HG02885 (cell line): ENCODE results near the gene TIGIT.

Source experiments
- ATAC-seq: cut with Tn5 transposase; IDR thresholded peaks from one replicate; pipeline ENCODE4 v1.9.1; 2021; ENCODE audit warnings: mild to moderate bottlenecking; ENCODE audit not compliant: unreplicated experiment, poor library complexity

The TIGIT gene

DNA sequence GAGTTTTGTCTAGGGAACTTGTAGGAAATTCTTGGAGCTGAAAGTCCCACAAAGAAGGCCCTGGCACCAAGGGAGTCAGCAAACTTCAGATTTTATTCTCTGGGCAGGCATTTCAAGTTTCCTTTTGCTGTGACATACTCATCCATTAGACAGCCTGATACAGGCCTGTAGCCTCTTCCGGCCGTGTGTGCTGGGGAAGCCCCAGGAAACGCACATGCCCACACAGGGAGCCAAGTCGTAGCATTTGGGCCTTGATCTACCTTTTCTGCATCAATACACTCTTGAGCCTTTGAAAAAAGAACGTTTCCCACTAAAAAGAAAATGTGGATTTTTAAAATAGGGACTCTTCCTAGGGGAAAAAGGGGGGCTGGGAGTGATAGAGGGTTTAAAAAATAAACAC is 15.0 kb downstream of the TIGIT start:
- ATAC-seq: peak; percentile 85

DNA sequence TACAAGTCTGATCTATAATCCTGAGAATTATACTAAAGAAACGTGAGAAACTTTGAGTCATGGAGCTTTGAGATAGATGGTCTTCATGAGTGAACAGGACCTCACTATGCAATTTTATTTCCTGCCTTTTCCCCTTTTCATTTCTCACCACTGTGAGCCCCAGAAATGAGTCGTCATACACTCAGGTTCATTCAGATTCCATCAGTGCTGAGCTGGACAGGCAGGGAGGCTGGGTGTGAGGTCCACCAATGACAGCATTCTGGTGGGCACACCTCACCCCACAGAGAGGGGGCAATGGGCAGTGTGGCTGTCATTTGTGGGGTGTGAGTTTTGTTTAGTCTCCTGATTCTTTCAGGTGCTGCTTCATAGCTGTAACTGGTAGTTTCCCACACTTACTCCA is 16.9 kb downstream of the TIGIT start:
- ATAC-seq: no peak

DNA sequence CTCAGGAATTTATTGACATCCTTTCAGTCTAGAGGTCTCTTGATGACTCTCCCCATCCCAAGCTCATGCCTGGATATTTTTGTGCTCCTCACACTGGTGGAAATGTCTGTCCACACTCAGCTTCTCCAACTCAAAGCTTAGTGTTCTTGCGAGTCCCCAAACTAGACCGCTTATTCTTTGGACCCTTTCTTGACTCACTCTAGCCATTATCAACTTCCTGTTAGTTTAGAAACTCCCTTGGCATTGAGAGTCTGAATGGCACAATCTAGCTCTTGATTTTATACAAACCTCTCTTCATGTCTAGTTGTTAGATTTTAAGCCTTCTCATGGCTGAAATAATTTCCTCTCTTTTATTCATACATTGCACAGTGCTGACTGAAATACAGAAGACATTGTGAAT is 19.6 kb downstream of the TIGIT start:
- ATAC-seq: no peak

DNA sequence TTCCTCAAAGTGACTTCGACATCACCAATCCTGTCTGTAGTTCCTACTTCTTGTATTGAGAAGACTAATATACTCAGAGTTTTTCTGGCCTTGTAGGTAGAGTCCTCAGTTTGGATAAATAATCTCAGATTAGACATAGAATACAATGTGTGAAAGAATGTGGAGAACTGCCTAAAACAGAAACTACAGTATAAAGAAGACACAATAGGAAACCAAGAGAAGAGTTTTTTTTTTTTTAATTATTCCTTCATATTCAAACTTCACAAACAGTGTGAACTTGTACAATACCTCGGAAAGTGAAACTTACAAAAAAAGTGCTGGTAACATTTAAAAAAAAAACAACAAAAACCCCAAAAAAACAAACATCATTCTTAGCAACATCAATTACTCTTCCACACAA is 20.5 kb downstream of the TIGIT start:
- no peak for ATAC-seq

DNA sequence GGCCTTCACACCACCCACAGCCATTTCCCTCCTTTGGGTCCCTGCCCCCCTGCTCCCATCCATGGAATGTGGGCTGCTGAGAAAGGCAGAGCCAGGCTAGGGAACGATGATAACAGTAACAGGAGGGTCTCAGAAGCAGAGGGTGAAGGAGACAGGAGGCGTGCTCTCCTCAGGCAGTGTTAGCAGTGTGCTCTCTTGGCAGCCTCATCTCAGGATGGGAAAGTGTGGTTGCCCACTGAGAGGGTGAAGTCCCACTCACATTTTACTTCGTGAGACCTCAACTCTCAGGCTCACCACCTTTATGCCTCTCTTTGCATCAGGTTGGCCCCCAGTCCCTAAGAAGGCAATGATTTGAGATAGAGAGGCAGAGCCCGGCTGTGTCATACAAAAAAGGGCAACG is 24.5 kb downstream of the TIGIT start:
- ATAC-seq: no peak

DNA sequence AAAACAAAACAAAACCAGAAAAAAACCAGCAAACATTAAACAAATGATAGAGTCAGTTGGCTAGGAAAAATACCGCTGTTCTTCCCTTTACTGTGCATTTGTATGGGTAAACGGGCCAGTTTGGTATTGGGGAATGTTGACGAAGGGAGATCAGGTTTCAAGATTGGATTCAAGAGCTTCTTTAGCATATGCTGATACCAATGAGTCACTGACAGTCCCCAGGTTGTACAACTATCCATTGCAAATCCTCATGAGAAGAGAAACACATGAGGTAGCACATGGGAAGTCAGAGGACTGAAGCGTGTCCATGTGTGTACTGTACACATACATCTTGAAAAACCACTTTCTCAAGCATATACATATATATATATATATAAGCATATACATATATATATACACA is 25.6 kb downstream of the TIGIT start:
- no peak for ATAC-seq

DNA sequence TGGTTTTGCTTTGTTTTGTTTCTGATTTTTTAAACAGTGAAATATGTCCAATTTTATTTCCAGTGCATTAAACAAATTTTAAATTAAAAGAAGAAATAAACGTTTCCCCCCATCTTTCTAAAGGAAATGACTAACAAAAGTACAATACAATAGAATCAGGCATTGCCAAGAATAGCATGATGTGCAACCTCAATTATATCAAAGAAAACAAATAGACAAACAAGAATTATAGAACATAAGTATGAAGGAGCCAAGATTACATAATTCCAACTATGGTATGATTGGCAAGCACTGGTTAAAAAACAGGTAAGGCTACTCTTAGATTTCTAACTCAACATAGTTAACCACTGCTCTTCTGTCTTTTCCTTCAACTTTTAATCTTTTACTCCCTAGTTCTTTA is 26.4 kb downstream of the TIGIT start:
- ATAC-seq: no peak

DNA sequence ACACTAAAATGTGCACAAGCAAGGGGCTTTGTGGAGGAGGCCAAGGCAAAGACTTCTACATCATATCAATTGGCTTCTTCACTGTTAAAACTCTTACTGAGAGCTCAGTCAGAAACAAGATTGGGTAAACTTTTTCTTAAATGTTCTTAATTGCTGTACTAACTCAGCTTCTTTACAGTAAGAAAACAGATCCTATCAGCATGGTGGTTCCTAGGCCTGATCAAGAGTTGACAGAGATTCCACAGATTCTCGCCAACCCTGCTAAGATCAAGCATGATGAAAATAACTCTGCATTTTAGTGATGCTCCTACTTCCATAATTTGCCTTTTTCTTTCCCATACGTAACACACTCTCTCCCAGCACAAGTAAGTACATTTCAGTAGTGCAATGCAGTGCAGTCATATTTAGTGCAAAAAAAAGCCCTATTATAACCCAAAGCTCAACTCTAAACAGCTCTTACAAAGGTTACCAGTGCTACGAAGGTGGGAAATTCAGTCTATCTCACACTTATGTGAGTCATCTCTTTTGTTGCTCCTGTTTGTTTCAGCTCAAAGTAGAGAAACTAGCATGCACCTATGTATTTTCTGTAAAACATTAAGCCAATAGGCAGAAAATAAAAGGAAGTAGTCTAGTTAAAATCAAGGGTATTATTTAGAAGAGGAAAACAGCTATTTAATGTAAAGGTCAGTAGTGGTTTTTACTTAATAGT is 29.9 kb downstream of the TIGIT start:
- ATAC-seq: no peak

DNA sequence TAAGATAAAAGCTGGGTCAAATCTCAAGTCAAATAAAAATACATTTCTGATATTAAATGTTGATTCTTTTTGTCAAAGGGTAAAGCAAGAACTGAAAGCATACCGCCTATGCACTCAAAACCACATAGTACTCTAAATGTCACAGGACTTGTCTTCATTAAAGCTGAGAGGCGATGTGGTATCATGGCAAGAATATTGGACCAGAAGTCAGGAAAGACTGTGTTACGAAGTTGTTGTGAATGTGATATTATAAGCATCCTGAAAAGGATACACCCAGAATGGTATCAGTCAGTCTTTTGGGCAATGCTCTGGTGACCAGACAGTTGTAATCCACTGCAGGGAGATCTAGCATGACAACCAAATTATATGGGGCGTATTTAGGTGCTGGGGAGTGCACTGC is 33.8 kb downstream of the TIGIT start:
- ATAC-seq: peak; percentile 50

DNA sequence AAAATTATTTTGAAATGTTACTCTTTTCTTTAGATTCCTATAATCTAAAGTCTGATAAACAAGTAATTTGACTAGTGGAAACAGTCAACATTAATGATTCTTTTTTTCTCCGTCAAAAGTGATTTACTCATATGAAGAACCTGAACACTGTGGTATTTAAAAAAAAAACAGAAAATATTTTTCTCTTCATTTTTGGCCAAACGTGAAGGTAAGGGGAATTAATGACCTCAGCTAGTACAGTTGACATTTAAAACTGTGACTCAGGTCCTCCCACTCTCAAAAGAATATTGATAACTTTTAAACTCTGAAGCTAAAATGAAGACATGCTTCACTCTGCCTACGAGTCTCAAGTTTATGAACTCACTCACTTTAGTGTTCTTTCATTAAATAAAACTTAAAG is 34.5 kb downstream of the TIGIT start:
- no peak for ATAC-seq

DNA sequence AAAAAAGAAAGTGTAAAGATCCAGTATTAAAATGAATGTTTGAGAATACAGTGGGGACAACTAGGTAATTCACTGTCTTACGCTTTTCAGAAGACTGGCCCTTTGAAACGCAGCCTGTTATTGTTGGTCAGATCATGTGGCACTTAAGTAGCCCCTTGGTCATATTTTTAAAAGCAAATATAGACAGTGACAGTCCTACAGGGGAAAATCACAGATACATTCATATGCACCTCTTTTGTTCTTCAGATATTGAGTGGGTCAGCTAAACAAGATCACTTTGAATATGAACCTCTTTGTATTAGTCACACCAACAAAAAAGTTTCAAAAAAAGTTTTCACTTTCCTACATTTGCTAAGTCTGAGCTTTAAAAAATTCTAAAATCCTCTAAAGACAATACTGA is 36.0 kb downstream of the TIGIT start:
- peak; percentile 46 for ATAC-seq

DNA sequence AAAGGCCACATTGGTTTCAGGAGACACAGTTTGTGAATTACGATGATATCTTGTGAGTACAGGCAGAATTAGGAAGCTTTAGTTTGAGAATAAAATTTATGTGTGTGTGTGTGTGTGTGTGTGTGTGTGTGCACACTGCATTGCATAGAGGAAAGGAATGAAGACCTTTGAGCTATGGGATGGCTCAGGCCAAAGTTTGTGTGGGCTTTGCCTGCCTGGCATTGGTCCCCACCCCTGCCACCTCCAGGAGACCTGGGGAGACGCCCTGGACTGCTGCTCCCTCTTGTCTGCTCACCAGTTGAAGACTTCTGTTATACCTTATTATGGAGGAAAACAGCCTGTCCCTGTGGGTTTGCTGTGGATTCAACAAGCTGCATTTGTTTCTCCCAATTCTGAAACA is 37.2 kb downstream of the TIGIT start:
- no peak for ATAC-seq

DNA sequence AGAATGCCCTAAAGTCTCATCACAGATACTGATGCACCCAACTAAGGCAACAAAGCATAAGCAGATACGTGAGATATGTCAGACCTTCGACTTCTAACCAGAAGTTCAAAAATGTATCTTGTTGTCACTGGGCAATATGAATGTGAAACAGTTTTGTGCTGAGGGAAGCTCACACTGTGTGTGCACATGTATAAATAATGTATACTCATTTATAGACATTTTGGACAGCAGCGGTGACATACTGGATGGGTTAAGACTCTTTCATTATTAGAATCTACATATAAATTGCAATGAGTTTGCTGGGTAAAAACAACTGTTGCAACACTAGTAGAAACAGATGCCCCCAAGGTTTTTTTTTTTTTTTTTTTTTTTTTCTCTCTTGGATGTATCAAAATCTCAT is 37.9 kb downstream of the TIGIT start:
- no peak for ATAC-seq

DNA sequence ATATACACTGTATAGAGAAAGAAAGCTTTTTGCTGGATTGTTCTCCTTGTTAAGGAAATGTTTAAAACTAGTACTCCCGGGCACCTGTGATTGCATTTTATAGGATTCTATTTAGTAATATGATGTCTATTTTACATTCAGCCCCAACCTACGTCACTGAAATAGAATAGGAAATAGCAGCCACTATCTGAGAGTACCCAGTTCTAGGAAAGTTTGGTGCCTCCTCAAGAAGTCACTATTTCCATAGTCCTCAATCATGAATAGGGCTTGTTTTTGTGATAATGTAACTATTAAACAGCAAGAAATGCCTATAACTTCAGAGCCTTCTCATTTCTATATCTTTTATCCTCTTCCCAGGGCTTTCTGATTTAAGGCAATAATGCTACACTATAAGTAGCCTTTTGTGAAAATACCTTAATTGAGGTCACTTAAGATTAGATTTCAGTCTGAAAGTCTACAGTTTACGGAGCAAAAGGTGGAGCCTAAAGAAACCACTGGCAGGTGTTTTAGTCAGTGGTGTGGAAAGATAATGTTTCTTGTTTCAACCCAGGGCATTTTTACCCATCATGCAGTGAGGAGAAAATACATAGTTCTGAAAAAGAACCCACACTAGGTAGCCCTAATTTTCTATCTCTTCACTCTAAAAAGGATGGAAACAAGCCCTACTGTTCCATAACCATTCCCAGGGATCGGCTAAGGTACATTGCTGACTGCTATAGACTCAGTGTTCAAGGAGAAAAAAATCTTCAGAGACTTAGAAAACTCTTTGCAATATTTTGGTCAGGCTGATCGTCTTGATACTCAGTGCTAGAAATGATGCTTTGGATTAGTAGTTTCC is 38.7 kb downstream of the TIGIT start:
- peak; percentile 70 for ATAC-seq

DNA sequence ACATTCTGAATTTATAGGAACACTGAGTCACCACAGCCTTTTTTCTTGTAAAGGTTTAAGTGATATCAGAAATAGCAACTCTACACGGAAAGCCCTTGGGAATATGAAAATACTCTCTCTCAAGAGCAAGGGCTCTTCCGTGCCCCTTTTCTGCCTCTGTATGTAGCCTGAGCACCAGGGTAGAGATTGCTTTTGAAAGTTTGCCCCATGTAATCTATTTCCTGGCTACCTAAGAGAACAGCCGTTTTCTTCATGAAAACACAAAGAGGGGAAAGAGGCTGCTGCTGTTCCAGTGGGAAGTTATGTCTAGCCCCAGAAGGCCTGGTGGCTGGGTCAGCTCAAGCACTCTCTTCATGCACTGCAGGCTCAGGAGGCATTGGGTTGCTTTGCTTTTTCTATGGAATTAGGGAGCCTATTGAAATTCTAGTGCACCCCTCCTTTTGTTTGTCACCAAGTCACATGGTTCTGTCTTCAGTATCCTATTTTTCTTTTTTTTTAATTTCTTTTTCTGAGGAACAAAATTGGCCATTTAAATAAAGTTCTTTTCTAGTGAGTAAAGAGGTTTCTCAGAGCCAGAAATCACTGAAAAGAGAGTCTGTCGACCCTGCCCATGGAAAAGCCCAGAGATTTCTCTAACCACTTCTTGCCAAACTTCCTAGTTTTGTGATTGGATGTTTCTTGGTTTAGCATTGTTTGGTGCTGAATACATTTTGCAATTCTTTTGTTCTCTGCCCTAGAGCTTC is 39.5 kb downstream of the TIGIT start:
- peak; percentile 13 for ATAC-seq

DNA sequence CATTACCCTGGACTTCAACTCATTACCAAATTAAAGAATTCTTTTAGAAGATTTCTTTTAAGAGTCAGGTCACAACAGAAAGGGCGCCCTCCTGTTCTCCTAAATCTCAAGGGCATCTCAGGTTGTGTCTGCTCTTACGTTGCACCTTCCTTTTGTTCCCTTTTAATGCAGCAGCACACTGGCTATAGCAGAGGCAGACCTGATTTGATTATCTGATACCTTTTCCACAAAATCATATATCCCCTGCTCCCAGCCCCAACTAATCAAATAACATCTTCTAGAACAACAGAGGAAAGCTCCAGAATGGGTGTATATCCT is 40.1 kb downstream of the TIGIT start:
- no peak for ATAC-seq

DNA sequence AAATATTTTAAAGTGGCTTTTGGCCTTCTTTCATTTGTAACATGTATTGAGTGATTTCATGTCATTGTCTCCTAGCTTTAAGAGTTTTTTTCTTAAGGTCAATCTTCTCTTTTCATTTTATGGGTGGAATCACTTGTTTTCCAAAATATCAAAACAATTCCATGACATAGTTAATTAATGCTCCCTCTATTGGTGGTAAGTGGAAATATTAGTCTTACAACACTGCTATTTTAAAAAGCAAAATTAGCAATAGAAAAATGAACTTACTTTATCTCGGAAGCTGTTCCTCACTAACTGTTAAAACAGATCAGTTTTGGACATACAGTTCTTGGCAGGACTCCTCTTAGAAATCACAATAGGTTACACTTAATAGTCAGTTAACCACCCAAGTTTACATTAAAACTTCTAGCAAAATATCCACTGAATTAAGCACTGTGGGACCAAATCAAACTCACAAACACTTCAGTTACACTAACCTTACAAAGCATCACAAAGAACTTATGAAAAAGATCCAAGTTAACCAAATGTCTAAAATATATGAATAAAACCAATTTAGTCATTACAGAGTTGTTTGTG is 42.4 kb downstream of the TIGIT start:
- no peak for ATAC-seq

DNA sequence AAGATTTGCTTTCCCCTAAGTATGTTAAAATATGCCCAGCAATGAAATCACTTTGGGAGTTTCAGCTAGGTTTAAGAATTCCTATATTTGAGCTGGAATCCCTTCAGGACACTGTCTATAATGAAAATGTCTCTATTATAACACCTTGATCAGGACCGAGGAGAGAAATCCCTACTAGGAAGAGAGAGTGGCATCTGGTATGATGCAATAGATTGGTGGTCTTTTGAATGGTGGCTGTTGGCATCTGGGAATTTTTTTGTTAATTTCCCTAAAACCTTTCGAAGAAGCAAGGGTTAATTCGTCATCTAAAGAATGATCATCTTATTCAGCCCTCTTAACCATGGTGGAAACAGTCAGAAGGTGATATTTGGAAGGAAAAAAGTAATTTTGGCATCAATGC is 43.0 kb downstream of the TIGIT start:
- no peak for ATAC-seq

DNA sequence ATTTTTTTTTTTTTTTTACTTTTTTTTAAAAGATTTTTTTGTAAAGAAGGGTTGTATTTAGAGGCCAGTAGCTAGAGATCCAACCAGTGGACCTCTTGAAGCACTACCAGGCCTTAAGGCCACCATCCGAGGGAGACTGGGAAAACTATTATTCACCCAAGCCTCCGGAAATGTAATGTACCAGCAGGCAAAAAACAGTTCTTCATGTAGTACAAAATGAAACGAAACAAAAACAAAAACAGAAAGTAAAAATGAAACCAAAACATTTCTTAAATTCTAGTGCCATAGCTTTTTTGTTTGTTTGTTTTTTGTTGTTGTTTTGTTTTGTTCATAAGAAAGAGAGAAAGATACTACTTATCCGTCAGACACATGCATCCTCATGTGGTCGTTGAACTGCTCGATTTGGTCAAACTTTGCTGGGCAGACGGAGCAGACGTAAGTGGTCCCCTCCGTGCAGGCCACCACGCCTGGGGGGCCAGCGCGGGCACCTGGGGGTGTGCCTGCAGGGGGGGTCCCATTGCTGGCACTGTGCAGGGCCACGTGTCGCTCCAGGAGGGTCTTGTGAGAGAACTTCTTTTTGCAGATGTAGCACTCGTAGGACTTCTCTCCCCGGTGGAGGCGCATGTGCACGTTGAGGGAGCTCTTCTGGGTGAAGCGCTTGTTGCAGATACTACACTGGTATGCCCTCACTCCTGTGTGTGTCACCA is 45.0 kb downstream of the TIGIT start:
- no peak for ATAC-seq

DNA sequence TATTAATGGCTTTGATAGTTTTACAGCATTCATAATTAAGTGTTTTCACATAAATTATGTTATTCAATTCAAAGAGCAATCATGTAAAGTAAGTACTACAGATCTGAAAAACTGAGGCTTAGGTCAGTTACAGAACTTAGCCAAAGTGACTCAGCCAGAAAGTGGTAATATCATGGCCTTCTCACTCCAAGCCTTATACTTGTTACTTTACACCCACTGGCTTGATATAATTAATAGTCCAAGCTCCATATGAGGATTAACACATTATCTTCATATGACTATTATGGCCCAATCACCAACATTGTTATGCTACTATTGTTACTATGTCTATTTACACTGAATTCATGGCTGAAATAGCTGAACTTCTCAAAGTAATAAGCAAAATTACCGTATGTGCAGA is 50.7 kb downstream of the TIGIT start:
- ATAC-seq: no peak
